PC-3 (cell line): ENCODE data around the gene MAPK4. TPM values are rescaled to one million over a fixed set of nuclear protein-coding genes. Genes with fewer than 3 reads are reported as not detected.

ENCODE experiments used
- ATAC-seq: fragments of 200-7000 bp; cut with Tn5 transposase; 2 replicates; pipeline ENCODE4 v1.9.1; 2020; ENCODE audit warnings: mild to moderate bottlenecking, moderate library complexity
- BruUV-seq: library from RNA; stranded (reverse); fragments of 400-500 nt; replicated peaks from 2 replicates; lab custom pipeline; 2021; lab: Mats Ljungman, UMichigan
- CTCF ChIA-PET: fragments of 300-600 bp; sonication (Branson Sonifier 250); formaldehyde crosslinking; loops from one replicate; lab custom pipeline; 2022; ENCODE audit warnings: antibody characterized with exemption; lab: Charles Lee
- POLR2A ChIA-PET: fragments of 300-600 bp; sonication (Branson Sonifier 250); formaldehyde crosslinking; loops from one replicate; lab custom pipeline; 2022; ENCODE audit warnings: antibody characterized with exemption; ENCODE audit not compliant: unreplicated experiment; lab: Charles Lee
- DNase-seq: peaks from one replicate; pipeline ENCODE4 v3.0.0-alpha.2; 2015
- H2AFZ ChIP-seq: fragments of 300-600 bp; sonication (generic); 2 replicates; pipeline ENCODE4 v1.6.0; 2016; ENCODE audit warnings: antibody characterized with exemption, low read length
- H3F3A ChIP-seq: fragments of 300-600 bp; sonication (generic); one replicate; pipeline ENCODE4 v1.6.0; 2017; ENCODE audit warnings: antibody characterized with exemption, low read length, control low read depth, mild to moderate bottlenecking; ENCODE audit not compliant: unreplicated experiment
- H3K27ac ChIP-seq: fragments of 300-600 bp; sonication (generic); 2 replicates; pipeline ENCODE4 v1.5.1; 2016; ENCODE audit warnings: mild to moderate bottlenecking, low read length
- H3K27me3 ChIP-seq: fragments of 300-600 bp; sonication (generic); 2 replicates; pipeline ENCODE4 v1.6.1; 2016; ENCODE audit warnings: low read length, mixed read lengths
- H3K36me3 ChIP-seq: fragments of 300-600 bp; sonication (generic); 2 replicates; pipeline ENCODE4 v1.6.1; 2016; ENCODE audit warnings: low read depth, mixed run types, low read length, mixed read lengths
- H3K4me1 ChIP-seq: fragments of 300-600 bp; sonication (generic); 2 replicates; pipeline ENCODE4 v1.5.1; 2016; ENCODE audit warnings: low read length; ENCODE audit not compliant: insufficient read depth
- H3K4me2 ChIP-seq: fragments of 300-600 bp; sonication (generic); 2 replicates; pipeline ENCODE4 v1.6.0; 2016; ENCODE audit warnings: low read length
- H3K4me3 ChIP-seq: fragments of 300-600 bp; sonication (generic); 2 replicates; pipeline ENCODE4 v1.5.1; 2016; ENCODE audit warnings: mild to moderate bottlenecking, low read length, mixed read lengths
- H3K79me2 ChIP-seq: fragments of 300-600 bp; sonication (generic); 2 replicates; pipeline ENCODE4 v1.6.1; 2017; ENCODE audit warnings: low read length, mixed read lengths
- H3K9ac ChIP-seq: fragments of 300-600 bp; sonication (generic); 2 replicates; pipeline ENCODE4 v1.6.0; 2016; ENCODE audit warnings: mild to moderate bottlenecking, low read length
- H3K9me2 ChIP-seq: fragments of 300-600 bp; sonication (generic); replicated peaks from 2 replicates; pipeline ENCODE4 v1.6.1; 2016; ENCODE audit warnings: mixed run types, low read length, mixed read lengths
- H3K9me3 ChIP-seq: fragments of 300-600 bp; sonication (generic); 2 replicates; pipeline ENCODE4 v1.6.1; 2016; ENCODE audit warnings: low read length, mixed read lengths
- H4K20me1 ChIP-seq: fragments of 300-600 bp; sonication (generic); 2 replicates; pipeline ENCODE4 v1.6.1; 2016; ENCODE audit warnings: low read length, mixed read lengths
- EZH2 ChIP-seq: fragments of 300-600 bp; sonication (generic); IDR thresholded peaks from one replicate; pipeline ENCODE4 v1.6.1; 2017; ENCODE audit warnings: antibody characterized with exemption, mild to moderate bottlenecking, low read length; ENCODE audit not compliant: unreplicated experiment
- EZH2phosphoT487 ChIP-seq: fragments of 300-600 bp; sonication (generic); IDR thresholded peaks from 2 replicates; pipeline ENCODE4 v1.6.1; 2018; ENCODE audit warnings: mild to moderate bottlenecking, antibody characterized with exemption, low read length, borderline replicate concordance
- intact Hi-C: fragments of 100-400 bp; cut with micrococcal nuclease; formaldehyde crosslinking; loops from 2 replicates; pipeline ENCODE4 v1.9.0; 2023
- total RNA-seq: library from RNA; depleted of rRNA; stranded (reverse); fragments of >200 nt; gene quantifications from 2 replicates; pipeline ENCODE4 v1.2.3, GENCODE V29; 2014
- TF ChIP-seq, protein P1 (sequence below): fragments of 300-600 bp; sonication (generic); conservative IDR thresholded peaks from 2 replicates; pipeline ENCODE4 v1.5.1; 2017; ENCODE audit warnings: antibody characterized with exemption, low read depth, mild to moderate bottlenecking, low read length

MAPK4 gene
- total RNA-seq, 1 experiment from 2014 or later, result not detected

DNA sequence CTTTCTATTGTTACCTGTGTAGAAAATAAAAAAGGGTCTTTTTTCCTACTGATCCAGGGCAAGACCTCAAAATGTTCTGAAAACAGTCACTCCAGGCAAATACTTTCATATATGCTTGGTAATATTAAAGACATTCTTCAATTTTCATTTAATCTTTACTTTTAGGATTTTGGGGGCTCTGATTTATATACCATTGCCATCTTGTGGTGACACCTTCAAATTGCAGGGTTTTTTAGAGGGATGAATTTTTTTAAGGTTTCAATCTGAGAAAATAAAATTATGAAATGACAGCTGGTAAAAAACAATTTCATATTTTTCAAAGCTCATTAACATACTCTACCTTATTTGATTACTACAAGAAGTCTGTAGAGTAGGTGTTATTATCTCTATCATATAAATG lies 26.8 kb downstream of the MAPK4 start:
- H3K4me1 ChIP-seq, result no peaks in the 10 kb centered on the region
- BruUV-seq, result no TSS peak
- H3K27me3 ChIP-seq, result no peaks in the 10 kb centered on the region
- no peak for ATAC-seq
- ChIA-PET POLR2A (no interaction called here), CTCF (no interaction called here)
- TF ChIP-seq, protein P1, sequence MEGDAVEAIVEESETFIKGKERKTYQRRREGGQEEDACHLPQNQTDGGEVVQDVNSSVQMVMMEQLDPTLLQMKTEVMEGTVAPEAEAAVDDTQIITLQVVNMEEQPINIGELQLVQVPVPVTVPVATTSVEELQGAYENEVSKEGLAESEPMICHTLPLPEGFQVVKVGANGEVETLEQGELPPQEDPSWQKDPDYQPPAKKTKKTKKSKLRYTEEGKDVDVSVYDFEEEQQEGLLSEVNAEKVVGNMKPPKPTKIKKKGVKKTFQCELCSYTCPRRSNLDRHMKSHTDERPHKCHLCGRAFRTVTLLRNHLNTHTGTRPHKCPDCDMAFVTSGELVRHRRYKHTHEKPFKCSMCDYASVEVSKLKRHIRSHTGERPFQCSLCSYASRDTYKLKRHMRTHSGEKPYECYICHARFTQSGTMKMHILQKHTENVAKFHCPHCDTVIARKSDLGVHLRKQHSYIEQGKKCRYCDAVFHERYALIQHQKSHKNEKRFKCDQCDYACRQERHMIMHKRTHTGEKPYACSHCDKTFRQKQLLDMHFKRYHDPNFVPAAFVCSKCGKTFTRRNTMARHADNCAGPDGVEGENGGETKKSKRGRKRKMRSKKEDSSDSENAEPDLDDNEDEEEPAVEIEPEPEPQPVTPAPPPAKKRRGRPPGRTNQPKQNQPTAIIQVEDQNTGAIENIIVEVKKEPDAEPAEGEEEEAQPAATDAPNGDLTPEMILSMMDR, result peak; percentile 25; the same call in 1 of the 2 replicates
- no peak for TF ChIP-seq EZH2
- intact Hi-C loops, result no loop called here
- H2AFZ ChIP-seq, result no peak overlapping the region
- no peaks in the 10 kb centered on the region for H3K79me2 ChIP-seq
- no peaks in the 10 kb centered on the region for H3K9me3 ChIP-seq
- no peak overlapping the region for H3K4me2 ChIP-seq
- no peak overlapping the region for H3K9ac ChIP-seq
- no peaks in the 10 kb centered on the region for H3F3A ChIP-seq
- no peak overlapping the region for H3K27ac ChIP-seq
- H3K9me2 ChIP-seq, result no peaks in the 10 kb centered on the region
- H4K20me1 ChIP-seq, result no peaks in the 10 kb centered on the region
- DNase-seq, result no peak
- no peaks in the 10 kb centered on the region for H3K36me3 ChIP-seq
- no peak overlapping the region for H3K4me3 ChIP-seq

DNA sequence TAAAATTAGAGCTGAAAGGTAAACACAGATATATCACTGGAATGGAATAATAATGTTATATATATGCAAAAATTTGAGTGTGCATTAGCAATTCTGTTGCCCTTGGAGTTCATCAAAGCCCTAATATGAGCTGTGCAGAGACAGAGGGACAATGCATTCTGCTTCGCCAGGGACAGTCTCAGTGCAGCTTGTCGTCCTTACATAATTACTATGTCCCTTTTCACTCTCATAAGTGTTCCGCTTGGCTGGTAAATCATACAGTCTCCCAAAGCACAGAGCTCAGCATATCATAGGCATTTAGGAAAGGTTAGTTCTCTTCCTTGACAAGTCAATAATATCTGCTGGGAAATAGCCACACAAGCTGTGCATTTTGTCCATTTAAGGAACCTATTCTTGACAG lies 30.7 kb downstream of the MAPK4 start:
- intact Hi-C loops, result no loop called here
- no peak overlapping the region for H3K4me2 ChIP-seq
- H3K36me3 ChIP-seq, result no peaks in the 10 kb centered on the region
- TF ChIP-seq, protein P1, result no peak
- no peak for TF ChIP-seq EZH2phosphoT487
- TF ChIP-seq EZH2, result no peak
- no peaks in the 10 kb centered on the region for H3K27me3 ChIP-seq
- H4K20me1 ChIP-seq, result no peaks in the 10 kb centered on the region
- H3K79me2 ChIP-seq, result no peaks in the 10 kb centered on the region
- ATAC-seq (no peak), DNase-seq (no peak)
- no peaks in the 10 kb centered on the region for H3K9me2 ChIP-seq
- no TSS peak for BruUV-seq
- no peak overlapping the region for H3K27ac ChIP-seq
- H2AFZ ChIP-seq, result no peak overlapping the region
- no peak overlapping the region for H3K9ac ChIP-seq
- no peaks in the 10 kb centered on the region for H3F3A ChIP-seq
- ChIA-PET CTCF (no interaction called here), POLR2A (no interaction called here)
- no peak overlapping the region for H3K4me3 ChIP-seq
- no peaks in the 10 kb centered on the region for H3K4me1 ChIP-seq
- H3K9me3 ChIP-seq, result no peaks in the 10 kb centered on the region

DNA sequence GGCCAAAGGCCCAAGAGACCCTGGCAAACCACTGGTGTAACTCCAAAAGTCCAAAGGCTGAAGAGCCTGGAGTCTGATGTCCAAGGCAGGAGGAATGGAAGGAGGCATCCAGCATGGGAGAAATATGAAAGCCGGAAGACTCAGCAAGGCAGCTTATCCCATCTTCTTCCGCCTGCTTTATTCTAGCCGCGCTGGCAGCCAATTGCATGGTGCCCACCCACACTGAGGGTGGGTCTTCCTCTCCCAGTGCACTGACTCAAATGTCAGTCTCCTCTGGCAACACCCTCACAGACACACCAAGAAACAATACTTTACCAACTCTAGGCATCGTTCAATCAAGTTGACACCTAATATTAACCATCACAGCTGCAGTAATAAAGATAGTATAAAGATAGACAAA lies 34.1 kb downstream of the MAPK4 start:
- no TSS peak for BruUV-seq
- ATAC-seq, result no peak
- Histone ChIP-seq H3K27me3 (no peaks in the 10 kb centered on the region), H3K4me2 (no peak overlapping the region), H3K36me3 (no peaks in the 10 kb centered on the region), H3F3A (no peaks in the 10 kb centered on the region), H3K9ac (no peak overlapping the region), H3K4me1 (no peaks in the 10 kb centered on the region), H2AFZ (no peak overlapping the region), H3K9me2 (no peaks in the 10 kb centered on the region), H3K4me3 (no peak overlapping the region), H3K79me2 (no peaks in the 10 kb centered on the region), H3K9me3 (no peaks in the 10 kb centered on the region), H4K20me1 (no peaks in the 10 kb centered on the region), H3K27ac (no peak overlapping the region)
- intact Hi-C loops, result no loop called here
- ChIA-PET CTCF (no interaction called here), POLR2A (no interaction called here)
- no peak for DNase-seq
- TF ChIP-seq EZH2phosphoT487 (no peak), EZH2 (no peak)
- TF ChIP-seq, protein P1, result no peak
